SK-N-SH treated with all-trans-retinoic acid at 6 μM for 48 hours (cell line): Measurements from ENCODE around the gene RNF40.

Experiments used
- ARNTL ChIP-seq: fragments of 450-650 bp; formaldehyde crosslinking; IDR thresholded peaks from 2 replicates; pipeline ENCODE4 v1.5.0; 2020; ENCODE audit warnings: low read depth, mild to moderate bottlenecking, moderate library complexity, borderline replicate concordance
- CREB5 ChIP-seq: fragments of 250-450 bp; sonication (Bioruptor Pico); IDR thresholded peaks from 2 replicates; pipeline ENCODE4 v1.5.1; 2020; ENCODE audit warnings: low read depth, mild to moderate bottlenecking, moderate library complexity
- POU6F1 ChIP-seq: fragments of 250-450 bp; sonication (Bioruptor Pico); IDR thresholded peaks from 2 replicates; pipeline ENCODE4 v1.8.0; 2021; ENCODE audit warnings: low read depth, mild to moderate bottlenecking, moderate library complexity, borderline replicate concordance

DNA sequence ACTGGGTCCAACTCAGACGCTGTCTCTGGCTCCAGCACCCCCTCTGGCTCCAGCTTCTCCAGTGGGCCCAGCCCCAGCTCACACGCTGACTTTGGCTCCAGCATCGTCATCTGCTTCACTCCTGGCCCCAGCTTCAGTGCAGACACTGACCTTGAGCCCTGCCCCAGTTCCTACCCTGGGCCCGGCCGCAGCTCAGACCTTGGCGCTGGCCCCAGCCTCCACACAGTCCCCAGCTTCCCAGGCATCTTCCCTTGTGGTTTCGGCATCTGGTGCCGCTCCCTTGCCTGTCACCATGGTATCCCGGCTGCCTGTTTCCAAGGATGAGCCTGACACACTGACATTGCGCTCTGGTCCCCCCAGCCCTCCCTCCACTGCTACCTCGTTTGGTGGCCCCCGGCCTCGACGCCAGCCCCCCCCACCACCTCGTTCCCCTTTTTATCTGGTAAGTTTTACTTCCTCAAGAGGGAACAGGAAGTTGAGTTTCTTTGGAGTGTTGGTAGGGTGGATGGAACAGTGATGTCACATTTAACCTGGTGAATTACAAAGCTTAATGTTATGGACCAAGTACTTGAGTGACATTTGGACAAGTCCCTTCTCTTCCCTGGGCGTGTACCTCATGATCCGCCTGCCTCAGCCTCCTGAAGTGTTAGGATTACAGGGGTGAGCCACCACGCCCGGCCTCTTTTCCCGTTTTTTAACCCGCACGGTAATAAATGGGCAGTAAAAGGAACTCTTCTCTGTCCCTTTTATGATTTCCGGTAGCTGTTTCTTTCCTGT, 37.3 kb upstream of the RNF40 start:
- TF ChIP-seq POU6F1 (CRISPR knock-in tag) (no peak), ARNTL (CRISPR knock-in tag) (no peak), CREB5 (CRISPR knock-in tag) (no peak)
